Activated T-cell treated with anti-CD3 and anti-CD28 coated beads, Interleukin-2, amount 50 U/mL, for 72 hours (primary cell): Measurements from ENCODE around the gene BHLHE41. TPM values are rescaled to one million over a fixed set of nuclear protein-coding genes. Genes with fewer than 3 reads are reported as not detected.

Experiments
- total RNA-seq, 2 donors: library from RNA; stranded (reverse); gene quantifications; one replicate each; pipeline ENCODE4 v1.2.3, GENCODE V29; 2022

BHLHE41 gene
- total RNA-seq, 2 donors from 2014 or later, result not detected

Other genes starting within 250 kb of the BHLHE41 start
- 10 to 100 TPM in 1 of 2 donors, 1 to 10 TPM in 1; 1.3 to 12.8 TPM for gene RASSF8, start 166.4 kb downstream of the BHLHE41 start, total RNA-seq
- not detected for gene SSPN, start 70.5 kb upstream of the BHLHE41 start, total RNA-seq